Ovary (tissue), 3 donors: Measurements from ENCODE around the gene PKN2.

ENCODE experiments used
- CTCF ChIP-seq, 3 donors: fragments of 450-650 bp in 2 of 3; fragments of 200-600 bp in 1 of 3; IDR thresholded peaks; one replicate each; pipeline versions ENCODE4 v1.5.1 to v1.8.0; 2016 to 2022; ENCODE audit warnings: antibody characterized with exemption in 3 of 3, mild to moderate bottlenecking in 1 of 3
- EP300 ChIP-seq: sonication (generic); formaldehyde crosslinking; IDR thresholded peaks from one replicate; pipeline ENCODE4 v1.6.1; 2017; ENCODE audit warnings: antibody characterized with exemption
- donor health status: DM: no; HTN: no; CAD: no.

- TF ChIP-seq CTCF (IDR thresholded peaks at IDR 0.05): no peak
- no peak for TF ChIP-seq EP300
Observed at GRCh38 chr1:88649932-88650331, 34.1 kb upstream of the PKN2 start.
